Right renal pelvis (tissue), 4 donors: ENCODE results near the gene DNAJC18. TPM values are rescaled to one million over a fixed set of nuclear protein-coding genes. Genes with fewer than 3 reads are reported as not detected.
"Not testable (repeated sequence)": the region's sequence is repeated elsewhere in the genome, so short reads cannot be mapped to it uniquely, and the experiment has no call there.

ENCODE experiments used
- DNase-seq, 4 donors: peaks; one replicate each; pipeline ENCODE4 v3.0.0-alpha.2; 2013; ENCODE audit warnings: low read depth in 4 of 4, low spot score in 3 of 4, missing footprints in 1 of 4
- polyA plus RNA-seq, 4 donors: library from polyadenylated mRNA; unstranded; fragments of 120-200 nt; gene quantifications; one replicate each; pipeline ENCODE4 v1.2.1, GENCODE V29; 2013; ENCODE audit not compliant: insufficient read length in 4 of 4

DNAJC18 gene
- polyA plus RNA-seq, 4 donors: 27.1 to 36.0 (median 31.5) TPM

- DNase-seq: no peak
Observed at GRCh38 chr5:139435676-139436075, 3.6 kb downstream of the DNAJC18 start.

- DNase-seq: no peak
Observed at GRCh38 chr5:139431706-139432105, 7.6 kb downstream of the DNAJC18 start.

- no peak for DNase-seq
Observed at GRCh38 chr5:139430015-139430414, 9.3 kb downstream of the DNAJC18 start.

GRCh38 chr5:139426203-139426885 lies 13.0 kb downstream of the DNAJC18 start:
- no peak for DNase-seq

- no peak for DNase-seq
Observed at GRCh38 chr5:139425497-139425896, 13.8 kb downstream of the DNAJC18 start.

- DNase-seq: peak in 3 of 4 donors; percentile 34 to 60 (median 34)
Observed at GRCh38 chr5:139422307-139422893, 16.9 kb downstream of the DNAJC18 start.

- DNase-seq: no peak
Observed at GRCh38 chr5:139419226-139420192, 19.8 kb downstream of the DNAJC18 start.

- no peak for DNase-seq
Observed at GRCh38 chr5:139418793-139419192, 20.5 kb downstream of the DNAJC18 start.

GRCh38 chr5:139417214-139417613 lies 22.1 kb downstream of the DNAJC18 start:
- DNase-seq: no peak

- no peak for DNase-seq
Observed at GRCh38 chr5:139416651-139417050, 22.7 kb downstream of the DNAJC18 start.

GRCh38 chr5:139415869-139416268 lies 23.5 kb downstream of the DNAJC18 start:
- no peak for DNase-seq

- no peak for DNase-seq
Observed at GRCh38 chr5:139415221-139415861, 24.0 kb downstream of the DNAJC18 start.

- no peak for DNase-seq
Observed at GRCh38 chr5:139414581-139415130, 24.7 kb downstream of the DNAJC18 start.

- DNase-seq: no peak
Observed at GRCh38 chr5:139413963-139414362, 25.4 kb downstream of the DNAJC18 start.

- no peak for DNase-seq
Observed at GRCh38 chr5:139413153-139413552, 26.2 kb downstream of the DNAJC18 start.

GRCh38 chr5:139410993-139411828 lies 28.1 kb downstream of the DNAJC18 start:
- DNase-seq: no peak

GRCh38 chr5:139410121-139410992 lies 29.0 kb downstream of the DNAJC18 start:
- no peak for DNase-seq

- DNase-seq: not testable (repeated sequence)
Observed at GRCh38 chr5:139409116-139409515, 30.2 kb downstream of the DNAJC18 start.

GRCh38 chr5:139408191-139408590 lies 31.1 kb downstream of the DNAJC18 start:
- DNase-seq: no peak
